ENCODE measurements around the gene IRF8. TPM values are rescaled to one million over a fixed set of nuclear protein-coding genes. Genes with fewer than 3 reads are reported as not detected.

Gene IRF8
- polyA plus RNA-seq, 1 experiment: not detected

DNA sequence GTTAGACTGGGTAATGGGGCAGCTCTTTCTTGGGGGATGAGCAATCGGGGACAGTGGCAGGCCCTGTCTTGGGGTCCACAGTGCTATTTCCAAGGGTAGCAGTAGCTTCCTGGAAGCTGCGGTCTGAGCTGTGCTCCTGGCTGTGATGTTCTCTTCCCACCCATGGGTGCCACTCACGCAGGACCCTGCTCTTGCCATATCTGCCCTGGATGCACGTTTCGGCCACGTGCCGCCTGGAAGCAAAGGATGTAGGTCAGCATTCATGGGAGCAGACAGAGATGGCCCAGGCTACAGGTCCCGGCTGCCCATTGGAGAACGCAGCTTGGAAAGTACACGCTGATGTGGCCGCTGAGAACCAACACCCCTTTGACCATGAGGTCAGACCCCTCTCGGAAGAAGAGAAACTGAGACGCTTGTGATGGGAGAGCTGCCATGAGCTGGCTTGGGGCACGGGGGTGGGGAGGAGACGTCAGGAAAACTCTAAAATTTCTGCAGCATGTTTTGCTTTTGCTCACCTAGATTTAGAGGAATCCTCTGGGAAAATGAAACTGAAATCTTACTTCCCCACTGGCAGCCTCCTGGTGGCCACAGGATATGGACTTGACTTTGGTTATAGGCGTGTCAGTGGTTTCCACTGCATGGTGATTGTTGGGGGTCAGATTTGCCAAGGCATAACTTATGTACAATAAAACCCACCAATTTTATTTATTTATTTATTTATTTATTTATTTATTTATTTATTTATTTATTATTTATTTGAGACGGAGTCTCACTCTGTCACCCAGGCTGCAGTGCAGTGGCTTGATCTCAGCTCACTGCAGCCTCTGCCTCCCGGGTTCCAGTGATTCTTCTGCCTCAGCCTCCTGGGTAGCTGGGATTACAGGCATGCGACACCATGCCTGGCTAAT is 36.2 kb upstream of the IRF8 start:
- DNase-seq (ENCODE audit: low read depth, low spot score): no peak
- H3K27ac ChIP-seq (ENCODE audit: low read depth, low read length): no peak overlapping the region
- ChIA-PET POLR2A (no interaction called here), CTCF (no interaction called here)
- H3K9me3 ChIP-seq (ENCODE audit: control insufficient read depth, insufficient read depth, low read length): no peaks in the 10 kb centered on the region
- TF ChIP-seq, protein P1, sequence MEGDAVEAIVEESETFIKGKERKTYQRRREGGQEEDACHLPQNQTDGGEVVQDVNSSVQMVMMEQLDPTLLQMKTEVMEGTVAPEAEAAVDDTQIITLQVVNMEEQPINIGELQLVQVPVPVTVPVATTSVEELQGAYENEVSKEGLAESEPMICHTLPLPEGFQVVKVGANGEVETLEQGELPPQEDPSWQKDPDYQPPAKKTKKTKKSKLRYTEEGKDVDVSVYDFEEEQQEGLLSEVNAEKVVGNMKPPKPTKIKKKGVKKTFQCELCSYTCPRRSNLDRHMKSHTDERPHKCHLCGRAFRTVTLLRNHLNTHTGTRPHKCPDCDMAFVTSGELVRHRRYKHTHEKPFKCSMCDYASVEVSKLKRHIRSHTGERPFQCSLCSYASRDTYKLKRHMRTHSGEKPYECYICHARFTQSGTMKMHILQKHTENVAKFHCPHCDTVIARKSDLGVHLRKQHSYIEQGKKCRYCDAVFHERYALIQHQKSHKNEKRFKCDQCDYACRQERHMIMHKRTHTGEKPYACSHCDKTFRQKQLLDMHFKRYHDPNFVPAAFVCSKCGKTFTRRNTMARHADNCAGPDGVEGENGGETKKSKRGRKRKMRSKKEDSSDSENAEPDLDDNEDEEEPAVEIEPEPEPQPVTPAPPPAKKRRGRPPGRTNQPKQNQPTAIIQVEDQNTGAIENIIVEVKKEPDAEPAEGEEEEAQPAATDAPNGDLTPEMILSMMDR (IDR thresholded peaks at IDR 0.05; ENCODE audit: low read depth, low read length): peak; percentile 15; the same call in 1 of the 2 replicates
- H3K27me3 ChIP-seq (ENCODE audit: control insufficient read depth, insufficient read depth, low read length): peaks cover 19% of the 10 kb centered on the region
- H3K4me3 ChIP-seq (ENCODE audit: low read depth, low read length): no peak overlapping the region

DNA sequence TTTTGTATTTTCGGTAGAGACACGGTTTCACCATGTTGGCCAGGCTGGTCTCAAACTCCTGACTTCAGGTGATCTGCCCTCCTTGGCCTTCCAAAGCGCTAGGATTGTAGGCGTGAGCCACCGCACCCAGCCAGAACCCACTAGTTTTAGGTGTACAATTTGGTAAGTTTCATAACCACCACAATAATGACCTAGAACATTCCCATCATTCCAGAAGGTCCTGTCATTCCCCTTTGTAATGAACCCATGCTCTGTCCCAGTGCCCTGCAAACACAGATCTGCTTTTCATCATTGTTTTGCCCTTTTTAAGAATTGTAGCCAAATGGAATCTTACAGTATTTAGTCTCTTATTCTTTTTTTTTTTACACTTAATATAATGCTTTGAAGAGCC is 35.6 kb upstream of the IRF8 start:
- Histone ChIP-seq H3K9me3 (ENCODE audit: control insufficient read depth, insufficient read depth, low read length) (no peaks in the 10 kb centered on the region), H3K27me3 (ENCODE audit: control insufficient read depth, insufficient read depth, low read length) (peaks cover 23% of the 10 kb centered on the region), H3K4me3 (ENCODE audit: low read depth, low read length) (no peak overlapping the region), H3K27ac (ENCODE audit: low read depth, low read length) (no peak overlapping the region)
- POLR2A ChIA-PET: no interaction called here
- DNase-seq (ENCODE audit: low read depth, low spot score): no peak
- CTCF ChIA-PET: no interaction called here
- TF ChIP-seq, protein P1 (IDR thresholded peaks at IDR 0.05; ENCODE audit: low read depth, low read length): no peak

DNA sequence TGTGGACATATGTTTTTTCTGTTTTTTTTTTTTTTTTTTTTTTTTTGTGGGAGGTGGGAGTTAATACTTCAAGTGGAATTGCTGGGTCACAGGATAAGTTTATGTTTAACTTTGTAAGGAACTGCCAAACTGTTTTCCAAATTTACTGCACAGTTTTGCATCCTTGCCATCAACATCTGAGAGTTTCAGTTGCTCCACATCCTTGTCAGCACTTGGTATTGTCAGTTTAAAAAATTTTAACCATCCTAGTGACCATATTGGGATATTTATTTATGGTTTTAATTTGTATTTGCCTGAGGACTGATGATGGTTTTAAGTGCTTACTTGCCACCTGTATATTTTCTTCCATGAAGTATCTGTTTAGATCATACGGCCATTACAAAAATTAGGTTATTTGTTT is 34.0 kb upstream of the IRF8 start:
- no peak overlapping the region for H3K4me3 ChIP-seq (ENCODE audit: low read depth, low read length)
- H3K27me3 ChIP-seq (ENCODE audit: control insufficient read depth, insufficient read depth, low read length): peaks cover 27% of the 10 kb centered on the region
- H3K9me3 ChIP-seq (ENCODE audit: control insufficient read depth, insufficient read depth, low read length): no peaks in the 10 kb centered on the region
- ChIA-PET CTCF (no interaction called here), POLR2A (no interaction called here)
- no peak for DNase-seq (ENCODE audit: low read depth, low spot score)
- H3K27ac ChIP-seq (ENCODE audit: low read depth, low read length): no peak overlapping the region
- TF ChIP-seq, protein P1 (IDR thresholded peaks at IDR 0.05; ENCODE audit: low read depth, low read length): no peak

DNA sequence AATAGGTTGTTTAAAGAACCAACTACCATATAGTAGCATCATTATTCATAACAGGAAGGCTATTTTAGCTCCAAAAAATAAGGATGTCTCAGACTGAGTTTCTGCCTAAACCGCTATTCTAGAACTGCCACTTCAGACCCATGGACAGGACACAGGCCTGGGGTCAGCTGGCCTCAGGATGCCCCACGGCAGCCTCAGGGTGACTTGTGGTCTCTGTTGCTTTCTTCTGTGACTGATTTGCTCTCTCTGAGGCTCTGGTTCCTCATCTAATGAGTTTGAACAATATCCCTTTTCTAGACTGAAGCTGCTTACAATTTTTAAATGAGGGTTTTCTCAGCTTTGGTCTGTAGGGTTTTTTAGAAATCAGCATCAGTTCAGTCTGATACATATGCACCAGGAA is 31.8 kb upstream of the IRF8 start:
- H3K27me3 ChIP-seq (ENCODE audit: control insufficient read depth, insufficient read depth, low read length): peaks cover 29% of the 10 kb centered on the region
- TF ChIP-seq, protein P1 (IDR thresholded peaks at IDR 0.05; ENCODE audit: low read depth, low read length): no peak
- CTCF ChIA-PET: no interaction called here
- no peaks in the 10 kb centered on the region for H3K9me3 ChIP-seq (ENCODE audit: control insufficient read depth, insufficient read depth, low read length)
- POLR2A ChIA-PET: no interaction called here
- DNase-seq (ENCODE audit: low read depth, low spot score): no peak
- H3K4me3 ChIP-seq (ENCODE audit: low read depth, low read length): no peak overlapping the region
- no peak overlapping the region for H3K27ac ChIP-seq (ENCODE audit: low read depth, low read length)

GRCh38 chr16:85868495-85868894 is 30.5 kb upstream of the IRF8 start:
- POLR2A ChIA-PET: no interaction called here
- CTCF ChIA-PET: no interaction called here
- TF ChIP-seq, protein P1 (IDR thresholded peaks at IDR 0.05; ENCODE audit: low read depth, low read length): no peak
- Histone ChIP-seq H3K27me3 (ENCODE audit: control insufficient read depth, insufficient read depth, low read length) (peaks cover 34% of the 10 kb centered on the region), H3K27ac (ENCODE audit: low read depth, low read length) (no peak overlapping the region), H3K9me3 (ENCODE audit: control insufficient read depth, insufficient read depth, low read length) (no peaks in the 10 kb centered on the region), H3K4me3 (ENCODE audit: low read depth, low read length) (no peak overlapping the region)
- no peak for DNase-seq (ENCODE audit: low read depth, low spot score)
